ENCODE measurements around the gene HES3.

GRCh38 chr1:6273380-6273891, 29.5 kb downstream of the HES3 start:
- TF ChIP-seq CTCF (IDR thresholded peaks at IDR 0.05; ENCODE audit: low read length): no peak
- no peak for TF ChIP-seq EZH2 (IDR thresholded peaks at IDR 0.05; ENCODE audit: borderline replicate concordance, low read length)
